ENCODE results near the gene AGXT2. TPM values are rescaled to one million over a fixed set of nuclear protein-coding genes. Genes with fewer than 3 reads are reported as not detected.

Gene AGXT2
- total and polyA plus RNA-seq, 2 donors (not counting 3 experiments of a cell fraction or from before 2014, with no cell fraction given), result not detected

GRCh38 chr5:35061211-35061770 is 13.5 kb upstream of the AGXT2 start:
- FAIRE-seq (no peak), DNase-seq (ENCODE audit: low read depth, low spot score) (no peak)
- intact Hi-C loops (cut with micrococcal nuclease), result no loop called here
- Histone ChIP-seq H3K4me1 (ENCODE audit: control insufficient read depth, extremely low read depth, insufficient read depth, low read length) (no peaks in the 10 kb centered on the region), H3K36me3 (ENCODE audit: control insufficient read depth in 2 of 2, extremely low read depth in 1 of 2, insufficient read depth in 2 of 2, low read length in 2 of 2) (no peaks in the 10 kb centered on the region), H3K27ac (ENCODE audit: insufficient read depth, low read depth, low read length) (no peak overlapping the region), H3K9me3 (replicated peaks; ENCODE audit: control insufficient read depth, insufficient read depth, low read length) (no peaks in the 10 kb centered on the region), H3K4me3 (replicated peaks in 1 of 3; ENCODE audit: insufficient read depth in 1 of 3, low read depth in 1 of 3, low read length in 3 of 3) (no peak overlapping the region), H3K9ac (replicated peaks; ENCODE audit: extremely low read depth, insufficient read depth, low read length) (no peak overlapping the region), H4K20me1 (replicated peaks; ENCODE audit: control insufficient read depth, extremely low read depth, insufficient read depth, low read length) (no peaks in the 10 kb centered on the region), H3K4me2 (ENCODE audit: insufficient read depth, low read length) (no peak overlapping the region), H2AFZ (ENCODE audit: low read depth, low read length) (no peak overlapping the region), H3K79me2 (ENCODE audit: control insufficient read depth, insufficient read depth, low read length) (no peaks in the 10 kb centered on the region), H3K9me1 (replicated peaks; ENCODE audit: control insufficient read depth, extremely low read depth, insufficient read depth, low read length) (no peaks in the 10 kb centered on the region), H3K27me3 (ENCODE audit: control insufficient read depth in 2 of 2, insufficient read depth in 2 of 2, low read length in 2 of 2) (no peaks in the 10 kb centered on the region)
- TF ChIP-seq CTCF (IDR thresholded peaks at IDR 0.05; ENCODE audit: extremely low read depth in 1 of 2, insufficient read depth in 1 of 2, low read depth in 1 of 2, low read length in 2 of 2), result no peak
- TF ChIP-seq JUN (IDR thresholded peaks at IDR 0.05; ENCODE audit: borderline replicate concordance, insufficient read depth, insufficient read length, low read depth), result no peak
- no peak for TF ChIP-seq FOS (IDR thresholded peaks at IDR 0.05; ENCODE audit: borderline replicate concordance, insufficient read depth, low read length)
- no peak for TF ChIP-seq MYC (IDR thresholded peaks at IDR 0.05; ENCODE audit: low read depth, low read length)
- TF ChIP-seq GATA2 (IDR thresholded peaks at IDR 0.05; ENCODE audit: insufficient read depth, insufficient read length, low read depth, low read length), result no peak
- TF ChIP-seq POLR2A (IDR thresholded peaks at IDR 0.05; ENCODE audit: low read depth, low read length), result no peak
- TF ChIP-seq POLR2AphosphoS5 (IDR thresholded peaks at IDR 0.05; ENCODE audit: insufficient read depth, low read depth, low read length), result no peak
- TF ChIP-seq MAX (IDR thresholded peaks at IDR 0.05; ENCODE audit: insufficient read depth, insufficient read length), result no peak
- TF ChIP-seq EZH2 (IDR thresholded peaks at IDR 0.05; ENCODE audit: borderline replicate concordance, low read depth, low read length, severe bottlenecking), result no peak
- ChIA-PET POLR2A (no interaction called here), CTCF (no interaction called here)
- dilution Hi-C loops (cut with MboI; ENCODE audit: extremely low pct_ligation_motif_present, low sequenced_read_pairs), result no loop called here
- BruUV-seq (replicated peaks), result no TSS peak

Data from endothelial cell of umbilical vein (primary cell).